Measurements from ENCODE around the gene FCHO2. TPM values are rescaled to one million over a fixed set of nuclear protein-coding genes. Genes with fewer than 3 reads are reported as not detected.
"Not testable (repeated sequence)": the region's sequence is repeated elsewhere in the genome, so short reads cannot be mapped to it uniquely, and the experiment has no call there.

Gene FCHO2
- total RNA-seq, 1 experiment from 2014 or later, result 16.9 TPM

DNA sequence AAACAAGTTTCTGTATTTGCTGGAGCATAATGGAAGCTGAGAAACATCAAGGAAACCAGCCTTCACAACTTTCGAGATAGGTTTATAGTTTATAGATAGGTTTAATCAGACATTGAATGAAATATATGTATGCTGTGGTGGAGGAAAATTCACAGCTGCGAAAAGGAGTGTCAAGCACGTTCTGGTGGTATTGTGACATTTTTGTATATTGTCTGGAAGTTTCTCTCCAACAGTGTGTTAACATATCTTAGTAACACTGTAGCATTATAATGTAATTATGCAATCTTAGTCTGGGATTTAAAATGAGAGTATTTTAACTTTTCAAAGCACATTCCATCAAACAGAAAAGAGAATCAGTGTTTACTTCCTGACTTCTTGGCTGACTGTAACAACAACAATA, 50.0 kb downstream of the FCHO2 start:
- no peak for DNase-seq (ENCODE audit: unreplicated experiment)
- H3K4me3 Mint-ChIP-seq (ENCODE audit: unreplicated experiment), result no peak overlapping the region
- POLR2A ChIA-PET, result interaction anchor here (1.0 kb wide), 1 partner anchor 10 kb away, joined by 4 read pairs; no protein-coding TSS in a partner anchor
- peaks cover 10% of the 10 kb centered on the region for H3K4me1 Mint-ChIP-seq (ENCODE audit: insufficient read depth, unreplicated experiment)
- BruUV-seq (replicated peaks), result no TSS peak
- TF ChIP-seq, protein P1, sequence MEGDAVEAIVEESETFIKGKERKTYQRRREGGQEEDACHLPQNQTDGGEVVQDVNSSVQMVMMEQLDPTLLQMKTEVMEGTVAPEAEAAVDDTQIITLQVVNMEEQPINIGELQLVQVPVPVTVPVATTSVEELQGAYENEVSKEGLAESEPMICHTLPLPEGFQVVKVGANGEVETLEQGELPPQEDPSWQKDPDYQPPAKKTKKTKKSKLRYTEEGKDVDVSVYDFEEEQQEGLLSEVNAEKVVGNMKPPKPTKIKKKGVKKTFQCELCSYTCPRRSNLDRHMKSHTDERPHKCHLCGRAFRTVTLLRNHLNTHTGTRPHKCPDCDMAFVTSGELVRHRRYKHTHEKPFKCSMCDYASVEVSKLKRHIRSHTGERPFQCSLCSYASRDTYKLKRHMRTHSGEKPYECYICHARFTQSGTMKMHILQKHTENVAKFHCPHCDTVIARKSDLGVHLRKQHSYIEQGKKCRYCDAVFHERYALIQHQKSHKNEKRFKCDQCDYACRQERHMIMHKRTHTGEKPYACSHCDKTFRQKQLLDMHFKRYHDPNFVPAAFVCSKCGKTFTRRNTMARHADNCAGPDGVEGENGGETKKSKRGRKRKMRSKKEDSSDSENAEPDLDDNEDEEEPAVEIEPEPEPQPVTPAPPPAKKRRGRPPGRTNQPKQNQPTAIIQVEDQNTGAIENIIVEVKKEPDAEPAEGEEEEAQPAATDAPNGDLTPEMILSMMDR (IDR thresholded peaks at IDR 0.05; ENCODE audit: unreplicated experiment), result no peak
- CTCF ChIA-PET, result interaction anchor here (0.6 kb wide), 2 partner anchors 12 to 696 kb away, joined by 3 to 4 read pairs; no protein-coding TSS in a partner anchor
- H3K27me3 Mint-ChIP-seq (ENCODE audit: insufficient read depth, unreplicated experiment), result no peaks in the 10 kb centered on the region
- H3K27ac Mint-ChIP-seq (ENCODE audit: low read depth, unreplicated experiment), result peak overlapping the region; percentile 54
- H3K9me3 Mint-ChIP-seq (ENCODE audit: unreplicated experiment), result no peaks in the 10 kb centered on the region
- H3K36me3 Mint-ChIP-seq (ENCODE audit: insufficient read depth, unreplicated experiment), result peaks cover 24% of the 10 kb centered on the region
- intact Hi-C loops (cut with micrococcal nuclease), result no loop called here

DNA sequence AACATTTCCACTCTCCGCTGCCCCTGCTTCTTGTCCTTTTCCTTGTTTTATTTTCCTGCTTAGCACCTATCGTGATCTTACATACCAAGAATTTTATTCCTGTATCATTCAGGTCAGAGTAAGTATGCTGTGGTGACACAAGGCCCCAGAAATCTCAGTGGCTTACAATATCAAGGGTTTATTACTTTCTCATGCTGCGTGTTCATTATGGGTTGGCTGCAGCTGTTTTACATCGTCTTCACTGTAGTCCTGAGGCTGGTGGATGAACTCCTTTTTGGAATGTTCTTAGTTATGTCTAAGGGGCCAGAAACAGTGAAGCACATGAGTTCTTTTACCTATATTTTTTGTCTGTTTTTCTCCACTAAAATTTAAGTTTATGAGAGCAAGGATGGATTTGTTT, 51.2 kb downstream of the FCHO2 start:
- DNase-seq (ENCODE audit: unreplicated experiment), result no peak
- CTCF ChIA-PET, result no interaction called here
- peaks cover 10% of the 10 kb centered on the region for H3K4me1 Mint-ChIP-seq (ENCODE audit: insufficient read depth, unreplicated experiment)
- H3K4me3 Mint-ChIP-seq (ENCODE audit: unreplicated experiment), result no peak overlapping the region
- no peaks in the 10 kb centered on the region for H3K27me3 Mint-ChIP-seq (ENCODE audit: insufficient read depth, unreplicated experiment)
- no TSS peak for BruUV-seq (replicated peaks)
- no peaks in the 10 kb centered on the region for H3K9me3 Mint-ChIP-seq (ENCODE audit: unreplicated experiment)
- TF ChIP-seq, protein P1 (IDR thresholded peaks at IDR 0.05; ENCODE audit: unreplicated experiment), result no peak
- peaks cover 21% of the 10 kb centered on the region for H3K36me3 Mint-ChIP-seq (ENCODE audit: insufficient read depth, unreplicated experiment)
- no peak overlapping the region for H3K27ac Mint-ChIP-seq (ENCODE audit: low read depth, unreplicated experiment)
- POLR2A ChIA-PET, result no interaction called here
- intact Hi-C loops (cut with micrococcal nuclease), result no loop called here

DNA sequence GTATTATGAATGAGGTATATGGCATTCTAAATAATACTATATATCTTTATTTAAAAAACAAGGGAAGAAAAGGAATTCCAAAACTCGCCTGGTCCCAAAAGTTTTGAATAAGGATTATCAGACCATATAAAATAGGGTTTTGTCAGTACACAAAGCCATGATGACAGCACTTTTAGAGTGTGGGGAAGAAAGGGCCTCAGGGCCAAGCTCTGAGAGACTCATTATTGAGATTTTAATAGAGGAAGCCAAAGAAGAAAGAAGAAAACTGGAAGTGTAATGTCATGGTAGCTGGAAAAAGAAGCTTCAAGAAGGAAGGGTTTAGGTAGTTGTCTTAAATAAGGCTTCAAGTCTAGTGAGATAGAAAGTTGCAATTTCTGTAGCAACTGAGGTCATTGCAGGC, 53.0 kb downstream of the FCHO2 start:
- no peak for DNase-seq (ENCODE audit: unreplicated experiment)
- Mint-ChIP-seq H3K9me3 (ENCODE audit: unreplicated experiment) (no peaks in the 10 kb centered on the region), H3K4me3 (ENCODE audit: unreplicated experiment) (no peak overlapping the region), H3K4me1 (ENCODE audit: insufficient read depth, unreplicated experiment) (peaks cover 10% of the 10 kb centered on the region), H3K27ac (ENCODE audit: low read depth, unreplicated experiment) (no peak overlapping the region), H3K27me3 (ENCODE audit: insufficient read depth, unreplicated experiment) (no peaks in the 10 kb centered on the region), H3K36me3 (ENCODE audit: insufficient read depth, unreplicated experiment) (peaks cover 14% of the 10 kb centered on the region)
- ChIA-PET POLR2A (no interaction called here), CTCF (interaction anchor here (0.5 kb wide), 1 partner anchor 94 kb away, joined by 3 read pairs; no protein-coding TSS in a partner anchor)
- TF ChIP-seq, protein P1 (IDR thresholded peaks at IDR 0.05; ENCODE audit: unreplicated experiment), result no peak
- intact Hi-C loops (cut with micrococcal nuclease), result no loop called here
- BruUV-seq (replicated peaks), result no TSS peak

DNA sequence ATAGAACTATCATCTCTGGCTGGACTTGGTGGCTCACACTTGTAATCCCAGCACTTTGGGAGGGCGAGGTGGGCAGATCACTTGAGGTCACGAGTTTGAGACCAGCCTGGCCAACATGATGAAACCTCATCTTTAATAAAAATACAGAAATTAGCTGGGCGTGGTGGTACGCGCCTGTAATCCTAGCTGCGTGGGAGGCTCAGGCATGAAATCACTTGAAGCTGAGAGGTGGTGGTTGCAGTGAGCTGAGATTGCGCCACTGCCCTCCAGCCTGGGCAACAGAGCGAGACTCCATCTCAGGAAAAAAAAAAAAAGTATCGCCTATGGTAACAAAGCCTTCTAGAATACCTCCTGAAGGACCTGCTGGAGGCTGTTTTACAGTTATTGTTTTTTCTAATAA, 55.8 kb downstream of the FCHO2 start:
- DNase-seq (ENCODE audit: unreplicated experiment); BruUV-seq (replicated peaks); H3K4me3 Mint-ChIP-seq (ENCODE audit: unreplicated experiment); intact Hi-C loops (cut with micrococcal nuclease); H3K27me3 Mint-ChIP-seq (ENCODE audit: insufficient read depth, unreplicated experiment); POLR2A ChIA-PET; H3K4me1 Mint-ChIP-seq (ENCODE audit: insufficient read depth, unreplicated experiment); H3K27ac Mint-ChIP-seq (ENCODE audit: low read depth, unreplicated experiment); H3K9me3 Mint-ChIP-seq (ENCODE audit: unreplicated experiment): not testable (repeated sequence)
- CTCF ChIA-PET, result interaction anchor here (0.6 kb wide), 1 partner anchor 1068 kb away, joined by 3 read pairs; no protein-coding TSS in a partner anchor
- peaks cover 14% of the 10 kb centered on the region for H3K36me3 Mint-ChIP-seq (ENCODE audit: insufficient read depth, unreplicated experiment)

DNA sequence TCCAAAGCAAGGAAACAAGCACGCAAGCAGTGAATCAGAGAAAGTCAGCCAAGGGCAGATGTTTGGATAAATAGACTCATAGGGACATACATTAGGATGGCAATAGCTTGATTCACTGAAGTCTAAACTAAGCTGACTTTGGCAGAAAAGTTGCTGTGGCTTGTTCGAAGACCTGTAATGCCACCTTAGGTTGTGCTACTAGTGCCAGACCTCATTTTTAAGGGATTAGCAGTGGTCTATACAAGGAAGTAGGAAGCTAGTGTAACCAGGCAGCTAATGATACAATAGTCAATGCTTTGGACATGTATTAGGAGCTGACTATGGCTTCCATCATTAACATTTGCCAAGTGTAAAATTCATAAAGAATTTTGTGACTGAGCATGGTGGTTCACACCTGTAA, 63.1 kb downstream of the FCHO2 start:
- intact Hi-C loops (cut with micrococcal nuclease), result no loop called here
- H3K4me1 Mint-ChIP-seq (ENCODE audit: insufficient read depth, unreplicated experiment), result no peaks in the 10 kb centered on the region
- ChIA-PET CTCF (no interaction called here), POLR2A (interaction anchor here (0.5 to 0.6 kb wide), 2 partner anchors 467 to 849 kb away, joined by 3 read pairs; no protein-coding TSS in a partner anchor)
- H3K27me3 Mint-ChIP-seq (ENCODE audit: insufficient read depth, unreplicated experiment), result no peaks in the 10 kb centered on the region
- H3K9me3 Mint-ChIP-seq (ENCODE audit: unreplicated experiment), result no peaks in the 10 kb centered on the region
- TF ChIP-seq, protein P1 (IDR thresholded peaks at IDR 0.05; ENCODE audit: unreplicated experiment), result no peak
- H3K36me3 Mint-ChIP-seq (ENCODE audit: insufficient read depth, unreplicated experiment), result peaks cover 51% of the 10 kb centered on the region
- no TSS peak for BruUV-seq (replicated peaks)
- no peak overlapping the region for H3K4me3 Mint-ChIP-seq (ENCODE audit: unreplicated experiment)
- no peak overlapping the region for H3K27ac Mint-ChIP-seq (ENCODE audit: low read depth, unreplicated experiment)
- no peak for DNase-seq (ENCODE audit: unreplicated experiment)

Data from MCF 10A (cell line).